SK-N-SH treated with all-trans-retinoic acid at 6 μM for 48 hours (cell line): ENCODE data around the gene TTC7B.

Source experiments
- ATAC-seq: fragments of 200-7000 bp; cut with Tn5 transposase; 3 replicates; pipeline ENCODE4 v1.9.1; 2020; ENCODE audit warnings: mild to moderate bottlenecking, moderate library complexity
- ARNTL ChIP-seq: fragments of 450-650 bp; formaldehyde crosslinking; IDR thresholded peaks from 2 replicates; pipeline ENCODE4 v1.5.0; 2020; ENCODE audit warnings: low read depth, mild to moderate bottlenecking, moderate library complexity, borderline replicate concordance
- BACH2 ChIP-seq: fragments of 250-450 bp; sonication (Bioruptor Pico); IDR thresholded peaks from 2 replicates; pipeline ENCODE4 v1.9.0; 2021; ENCODE audit warnings: mild to moderate bottlenecking, borderline replicate concordance
- CSDC2 ChIP-seq: fragments of 250-450 bp; sonication (Bioruptor Pico); IDR thresholded peaks from 2 replicates; pipeline ENCODE4 v1.5.0; 2020; ENCODE audit warnings: mild to moderate bottlenecking, moderate library complexity
- ESRRG ChIP-seq: fragments of 250-450 bp; sonication (Bioruptor Pico); IDR thresholded peaks from 2 replicates; pipeline ENCODE4 v1.6.1; 2021; ENCODE audit warnings: mild to moderate bottlenecking
- GLIS3 ChIP-seq: fragments of 250-450 bp; sonication (Bioruptor Pico); IDR thresholded peaks from 2 replicates; pipeline ENCODE4 v1.5.0; 2020; ENCODE audit warnings: mild to moderate bottlenecking, moderate library complexity
- ISL1 ChIP-seq: fragments of 250-450 bp; sonication (Bioruptor Pico); IDR thresholded peaks from 2 replicates; pipeline ENCODE4 v2.1.2; 2022; ENCODE audit warnings: mild to moderate bottlenecking, moderate library complexity
- PPARA ChIP-seq: fragments of 250-450 bp; sonication (Bioruptor Pico); IDR thresholded peaks from 2 replicates; pipeline ENCODE4 v1.5.0; 2020; ENCODE audit warnings: mild to moderate bottlenecking, borderline replicate concordance
- RARB ChIP-seq: fragments of 250-450 bp; sonication (Bioruptor Pico); IDR thresholded peaks from 2 replicates; pipeline ENCODE4 v1.8.0; 2021; ENCODE audit warnings: mild to moderate bottlenecking, moderate library complexity
- TCF4 ChIP-seq: fragments of 250-450 bp; sonication (Bioruptor Pico); IDR thresholded peaks from 2 replicates; pipeline ENCODE4 v1.8.0; 2021; ENCODE audit warnings: mild to moderate bottlenecking, moderate library complexity, borderline replicate concordance
- TOX ChIP-seq: fragments of 250-450 bp; sonication (Bioruptor Pico); IDR thresholded peaks from 2 replicates; pipeline ENCODE4 v1.8.0; 2021; ENCODE audit warnings: mild to moderate bottlenecking, moderate library complexity, borderline replicate concordance
- ZFP3 ChIP-seq: fragments of 250-450 bp; sonication (Bioruptor Pico); IDR thresholded peaks from 2 replicates; pipeline ENCODE4 v1.5.0; 2020; ENCODE audit warnings: mild to moderate bottlenecking, moderate library complexity
- ZFP30 ChIP-seq: fragments of 450-650 bp; formaldehyde crosslinking; IDR thresholded peaks from 2 replicates; pipeline ENCODE4 v1.5.0; 2022; ENCODE audit warnings: mild to moderate bottlenecking, moderate library complexity
- ZNF565 ChIP-seq: fragments of 450-650 bp; formaldehyde crosslinking; conservative IDR thresholded peaks from 2 replicates; pipeline ENCODE4 v1.5.0; 2020; ENCODE audit warnings: low read depth, mild to moderate bottlenecking, moderate library complexity
- ZNF70 ChIP-seq: fragments of 450-650 bp; formaldehyde crosslinking; IDR thresholded peaks from 2 replicates; pipeline ENCODE4 v1.5.0; 2020; ENCODE audit warnings: mild to moderate bottlenecking, moderate library complexity
- ZNF8 ChIP-seq: fragments of 450-650 bp; formaldehyde crosslinking; IDR thresholded peaks from 2 replicates; pipeline ENCODE4 v1.5.0; 2020; ENCODE audit warnings: mild to moderate bottlenecking, moderate library complexity
- TF ChIP-seq, protein P1 (sequence below): fragments of 250-450 bp; sonication (Bioruptor Pico); IDR thresholded peaks from 2 replicates; pipeline ENCODE4 v1.8.0; 2021; ENCODE audit warnings: low read depth, mild to moderate bottlenecking, moderate library complexity, borderline replicate concordance
- TF ChIP-seq, protein P2 (sequence below): fragments of 250-450 bp; sonication (Bioruptor Pico); IDR thresholded peaks from 2 replicates; pipeline ENCODE4 v1.8.0; 2020; ENCODE audit warnings: mild to moderate bottlenecking, moderate library complexity, borderline replicate concordance
- TF ChIP-seq, protein P3 (sequence below): fragments of 250-450 bp; sonication (Bioruptor Pico); IDR thresholded peaks from 2 replicates; pipeline ENCODE4 v1.5.0; 2020; ENCODE audit warnings: mild to moderate bottlenecking, moderate library complexity
- TF ChIP-seq, protein P4 (sequence below): fragments of 250-450 bp; sonication (Bioruptor Pico); IDR thresholded peaks from 2 replicates; pipeline ENCODE4 v1.5.1; 2021; ENCODE audit warnings: mild to moderate bottlenecking, moderate library complexity

TTC7B gene

DNA sequence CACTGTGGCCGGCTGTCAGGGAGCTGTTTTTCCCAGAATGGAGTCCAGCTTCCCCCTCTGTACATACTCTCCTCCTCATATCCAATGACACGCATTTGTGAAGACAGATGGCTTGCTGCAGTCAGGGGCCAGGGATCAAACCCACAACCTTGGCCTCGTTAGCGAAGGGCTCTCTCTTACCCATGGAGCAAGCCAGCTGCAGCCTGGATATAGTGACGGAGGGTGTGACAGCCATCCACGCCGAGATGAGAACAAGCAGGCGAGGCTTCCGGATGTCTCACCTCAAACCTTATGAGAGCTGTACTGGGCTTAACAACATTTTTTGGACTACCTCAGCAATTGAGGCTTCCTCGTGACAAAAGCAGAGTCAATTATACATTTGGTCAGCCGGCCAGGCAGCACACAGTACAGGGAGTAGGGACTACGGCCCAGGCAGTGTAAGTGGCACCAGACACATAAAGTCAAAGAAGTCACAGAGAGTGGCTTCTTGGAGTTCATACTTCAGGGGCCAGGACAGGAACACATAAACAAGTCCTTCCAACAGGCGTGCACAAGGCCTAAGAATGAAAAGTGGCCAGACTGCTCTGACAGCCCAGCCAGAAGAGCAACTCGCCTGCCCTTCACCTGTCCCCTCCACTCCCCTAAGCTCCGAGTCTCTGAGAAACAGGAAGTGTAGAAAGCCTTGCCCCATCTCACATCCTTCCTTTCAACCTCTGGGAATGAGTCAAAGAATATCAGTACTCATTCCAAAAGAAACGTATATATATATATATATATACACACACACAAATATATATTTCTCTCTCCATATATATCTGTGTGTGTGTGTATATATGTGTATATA is 115.1 kb downstream of the TTC7B start:
- TF ChIP-seq ARNTL (CRISPR knock-in tag) = no peak
- TF ChIP-seq ESRRG = no peak
- TF ChIP-seq ZNF565 (CRISPR knock-in tag) = no peak
- no peak for TF ChIP-seq PPARA (CRISPR knock-in tag)
- TF ChIP-seq, protein P1, sequence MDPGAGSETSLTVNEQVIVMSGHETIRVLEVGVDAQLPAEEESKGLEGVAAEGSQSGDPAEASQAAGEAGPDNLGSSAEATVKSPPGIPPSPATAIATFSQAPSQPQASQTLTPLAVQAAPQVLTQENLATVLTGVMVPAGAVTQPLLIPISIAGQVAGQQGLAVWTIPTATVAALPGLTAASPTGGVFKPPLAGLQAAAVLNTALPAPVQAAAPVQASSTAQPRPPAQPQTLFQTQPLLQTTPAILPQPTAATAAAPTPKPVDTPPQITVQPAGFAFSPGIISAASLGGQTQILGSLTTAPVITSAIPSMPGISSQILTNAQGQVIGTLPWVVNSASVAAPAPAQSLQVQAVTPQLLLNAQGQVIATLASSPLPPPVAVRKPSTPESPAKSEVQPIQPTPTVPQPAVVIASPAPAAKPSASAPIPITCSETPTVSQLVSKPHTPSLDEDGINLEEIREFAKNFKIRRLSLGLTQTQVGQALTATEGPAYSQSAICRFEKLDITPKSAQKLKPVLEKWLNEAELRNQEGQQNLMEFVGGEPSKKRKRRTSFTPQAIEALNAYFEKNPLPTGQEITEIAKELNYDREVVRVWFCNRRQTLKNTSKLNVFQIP (CRISPR knock-in tag) = no peak
- no peak for TF ChIP-seq ZFP30 (CRISPR knock-in tag)
- TF ChIP-seq, protein P2, sequence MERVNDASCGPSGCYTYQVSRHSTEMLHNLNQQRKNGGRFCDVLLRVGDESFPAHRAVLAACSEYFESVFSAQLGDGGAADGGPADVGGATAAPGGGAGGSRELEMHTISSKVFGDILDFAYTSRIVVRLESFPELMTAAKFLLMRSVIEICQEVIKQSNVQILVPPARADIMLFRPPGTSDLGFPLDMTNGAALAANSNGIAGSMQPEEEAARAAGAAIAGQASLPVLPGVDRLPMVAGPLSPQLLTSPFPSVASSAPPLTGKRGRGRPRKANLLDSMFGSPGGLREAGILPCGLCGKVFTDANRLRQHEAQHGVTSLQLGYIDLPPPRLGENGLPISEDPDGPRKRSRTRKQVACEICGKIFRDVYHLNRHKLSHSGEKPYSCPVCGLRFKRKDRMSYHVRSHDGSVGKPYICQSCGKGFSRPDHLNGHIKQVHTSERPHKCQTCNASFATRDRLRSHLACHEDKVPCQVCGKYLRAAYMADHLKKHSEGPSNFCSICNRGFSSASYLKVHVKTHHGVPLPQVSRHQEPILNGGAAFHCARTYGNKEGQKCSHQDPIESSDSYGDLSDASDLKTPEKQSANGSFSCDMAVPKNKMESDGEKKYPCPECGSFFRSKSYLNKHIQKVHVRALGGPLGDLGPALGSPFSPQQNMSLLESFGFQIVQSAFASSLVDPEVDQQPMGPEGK (CRISPR knock-in tag) = no peak
- TF ChIP-seq GLIS3 (CRISPR knock-in tag) = no peak
- TF ChIP-seq ZNF8 (CRISPR knock-in tag) = no peak
- no peak for TF ChIP-seq ZNF70 (CRISPR knock-in tag)
- TF ChIP-seq, protein P3, sequence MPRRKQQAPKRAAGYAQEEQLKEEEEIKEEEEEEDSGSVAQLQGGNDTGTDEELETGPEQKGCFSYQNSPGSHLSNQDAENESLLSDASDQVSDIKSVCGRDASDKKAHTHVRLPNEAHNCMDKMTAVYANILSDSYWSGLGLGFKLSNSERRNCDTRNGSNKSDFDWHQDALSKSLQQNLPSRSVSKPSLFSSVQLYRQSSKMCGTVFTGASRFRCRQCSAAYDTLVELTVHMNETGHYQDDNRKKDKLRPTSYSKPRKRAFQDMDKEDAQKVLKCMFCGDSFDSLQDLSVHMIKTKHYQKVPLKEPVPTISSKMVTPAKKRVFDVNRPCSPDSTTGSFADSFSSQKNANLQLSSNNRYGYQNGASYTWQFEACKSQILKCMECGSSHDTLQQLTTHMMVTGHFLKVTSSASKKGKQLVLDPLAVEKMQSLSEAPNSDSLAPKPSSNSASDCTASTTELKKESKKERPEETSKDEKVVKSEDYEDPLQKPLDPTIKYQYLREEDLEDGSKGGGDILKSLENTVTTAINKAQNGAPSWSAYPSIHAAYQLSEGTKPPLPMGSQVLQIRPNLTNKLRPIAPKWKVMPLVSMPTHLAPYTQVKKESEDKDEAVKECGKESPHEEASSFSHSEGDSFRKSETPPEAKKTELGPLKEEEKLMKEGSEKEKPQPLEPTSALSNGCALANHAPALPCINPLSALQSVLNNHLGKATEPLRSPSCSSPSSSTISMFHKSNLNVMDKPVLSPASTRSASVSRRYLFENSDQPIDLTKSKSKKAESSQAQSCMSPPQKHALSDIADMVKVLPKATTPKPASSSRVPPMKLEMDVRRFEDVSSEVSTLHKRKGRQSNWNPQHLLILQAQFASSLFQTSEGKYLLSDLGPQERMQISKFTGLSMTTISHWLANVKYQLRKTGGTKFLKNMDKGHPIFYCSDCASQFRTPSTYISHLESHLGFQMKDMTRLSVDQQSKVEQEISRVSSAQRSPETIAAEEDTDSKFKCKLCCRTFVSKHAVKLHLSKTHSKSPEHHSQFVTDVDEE (CRISPR knock-in tag) = no peak
- TF ChIP-seq, protein P4, sequence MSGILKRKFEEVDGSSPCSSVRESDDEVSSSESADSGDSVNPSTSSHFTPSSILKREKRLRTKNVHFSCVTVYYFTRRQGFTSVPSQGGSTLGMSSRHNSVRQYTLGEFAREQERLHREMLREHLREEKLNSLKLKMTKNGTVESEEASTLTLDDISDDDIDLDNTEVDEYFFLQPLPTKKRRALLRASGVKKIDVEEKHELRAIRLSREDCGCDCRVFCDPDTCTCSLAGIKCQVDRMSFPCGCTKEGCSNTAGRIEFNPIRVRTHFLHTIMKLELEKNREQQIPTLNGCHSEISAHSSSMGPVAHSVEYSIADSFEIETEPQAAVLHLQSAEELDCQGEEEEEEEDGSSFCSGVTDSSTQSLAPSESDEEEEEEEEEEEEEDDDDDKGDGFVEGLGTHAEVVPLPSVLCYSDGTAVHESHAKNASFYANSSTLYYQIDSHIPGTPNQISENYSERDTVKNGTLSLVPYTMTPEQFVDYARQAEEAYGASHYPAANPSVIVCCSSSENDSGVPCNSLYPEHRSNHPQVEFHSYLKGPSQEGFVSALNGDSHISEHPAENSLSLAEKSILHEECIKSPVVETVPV (CRISPR knock-in tag) = no peak
- ATAC-seq = no peak

DNA sequence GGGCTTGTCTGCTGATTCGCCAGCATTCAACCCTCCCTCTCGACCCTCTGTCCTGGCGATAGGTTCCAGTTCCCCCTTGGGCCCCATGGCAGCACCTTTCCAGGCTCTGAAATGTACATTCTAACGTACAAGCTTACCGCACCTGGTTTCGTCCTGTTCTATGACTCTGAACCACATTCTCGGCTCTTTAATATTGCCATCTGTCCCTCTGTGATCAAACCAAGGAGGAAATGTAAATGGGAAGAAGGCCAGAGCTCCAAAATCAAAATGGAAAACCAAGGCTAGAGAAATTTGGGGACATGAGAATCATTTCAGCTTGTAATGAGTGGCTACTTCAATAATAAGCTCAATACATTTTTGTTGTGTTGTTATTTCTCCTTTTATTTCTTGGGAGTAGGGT is 117.2 kb downstream of the TTC7B start:
- ATAC-seq = no peak
- TF ChIP-seq, protein P4 (CRISPR knock-in tag) = no peak
- TF ChIP-seq ISL1 (CRISPR knock-in tag) = no peak
- TF ChIP-seq CSDC2 = no peak
- no peak for TF ChIP-seq PPARA (CRISPR knock-in tag)
- TF ChIP-seq TCF4 = no peak
- TF ChIP-seq TOX (CRISPR knock-in tag) = no peak
- no peak for TF ChIP-seq RARB (CRISPR knock-in tag)
- no peak for TF ChIP-seq ZNF565 (CRISPR knock-in tag)
- no peak for TF ChIP-seq ESRRG
- TF ChIP-seq ZFP3 (CRISPR knock-in tag) = no peak
- TF ChIP-seq, protein P2 (CRISPR knock-in tag) = no peak
- TF ChIP-seq, protein P1 (CRISPR knock-in tag) = no peak
- TF ChIP-seq BACH2 = no peak
- TF ChIP-seq ZFP30 (CRISPR knock-in tag) = no peak
